Mesendoderm (in vitro differentiated cells): ENCODE results near the gene SEMA3G.

Experiments used
- DNase-seq: peaks from one replicate; pipeline ENCODE4 v3.0.0; 2013
- H2AK5ac ChIP-seq: 2 replicates; pipeline ENCODE4 v1.6.1; 2013; ENCODE audit warnings: low read length, inconsistent platforms
- H2BK120ac ChIP-seq: 2 replicates; pipeline ENCODE4 v1.6.1; 2013; ENCODE audit warnings: low read depth, mild to moderate bottlenecking, low read length, moderate library complexity, mixed read lengths
- H2BK15ac ChIP-seq: replicated peaks from 2 replicates; pipeline ENCODE4 v1.6.1; 2013; ENCODE audit warnings: low read depth, mild to moderate bottlenecking, moderate library complexity
- H2BK5ac ChIP-seq: 2 replicates; pipeline ENCODE4 v1.6.1; 2013; ENCODE audit warnings: low read length, inconsistent platforms
- H3K18ac ChIP-seq: 2 replicates; pipeline ENCODE4 v1.6.1; 2013; ENCODE audit warnings: mild to moderate bottlenecking, low read length, mixed read lengths
- H3K23ac ChIP-seq: one replicate; pipeline ENCODE4 v1.6.1; 2013; ENCODE audit warnings: low read length
- H3K27ac ChIP-seq: 2 replicates; pipeline ENCODE4 v1.5.1; 2013; ENCODE audit warnings: low read depth, mild to moderate bottlenecking, inconsistent platforms, low read length, moderate library complexity
- H3K27me3 ChIP-seq: 2 replicates; pipeline ENCODE4 v1.6.1; 2013; ENCODE audit warnings: low read length, control low read depth, mild to moderate bottlenecking, inconsistent platforms; ENCODE audit not compliant: insufficient read depth, poor library complexity
- H3K36me3 ChIP-seq: 2 replicates; pipeline ENCODE4 v1.6.1; 2013; ENCODE audit warnings: low read length, inconsistent platforms; ENCODE audit not compliant: control insufficient read depth, insufficient read depth
- H3K4ac ChIP-seq: one replicate; pipeline ENCODE4 v1.6.1; 2013; ENCODE audit warnings: low read depth, mild to moderate bottlenecking, low read length, moderate library complexity
- H3K4me1 ChIP-seq: 2 replicates; pipeline ENCODE4 v1.6.1; 2013; ENCODE audit warnings: low read depth, low read length, inconsistent platforms; ENCODE audit not compliant: control insufficient read depth
- H3K4me2 ChIP-seq: 2 replicates; pipeline ENCODE4 v1.6.1; 2013; ENCODE audit warnings: low read length
- H3K4me3 ChIP-seq: 2 replicates; pipeline ENCODE4 v1.5.1; 2013; ENCODE audit warnings: mild to moderate bottlenecking, low read length
- H3K56ac ChIP-seq: one replicate; pipeline ENCODE4 v1.6.1; 2013; ENCODE audit warnings: low read length
- H3K79me1 ChIP-seq: 2 replicates; pipeline ENCODE4 v1.6.1; 2013; ENCODE audit warnings: low read length, inconsistent platforms
- H3K79me2 ChIP-seq: 2 replicates; pipeline ENCODE4 v1.6.1; 2013; ENCODE audit warnings: mild to moderate bottlenecking, low read length; ENCODE audit not compliant: control insufficient read depth, insufficient read depth
- H3K9ac ChIP-seq: 2 replicates; pipeline ENCODE4 v1.6.1; 2013; ENCODE audit warnings: low read length, inconsistent platforms
- H4K5ac ChIP-seq: one replicate; pipeline ENCODE4 v1.6.1; 2013; ENCODE audit warnings: low read length
- H4K8ac ChIP-seq: one replicate; pipeline ENCODE4 v1.6.1; 2013; ENCODE audit warnings: low read depth, mild to moderate bottlenecking, control low read depth, low read length, moderate library complexity
- whole genome bisulfite sequencing: extraction: QIAGEN DNeasy Blood & Tissue Kit; methylation state at CpG from one replicate; pipeline ENCODE4 v1.1.7; 2013; ENCODE audit warnings: low lambda C conversion rate, missing lambda C conversion rate; ENCODE audit not compliant: insufficient coverage; ENCODE audit errors: extremely low coverage; 5-methylcytosine and 5-hydroxymethylcytosine counted together

The SEMA3G gene

GRCh38 chr3:52434491-52435115 lies 10.3 kb downstream of the SEMA3G start:
- no peaks in the 10 kb centered on the region for H3K36me3 ChIP-seq
- H3K4me2 ChIP-seq, result no peak overlapping the region
- H3K4me1 ChIP-seq, result no peaks in the 10 kb centered on the region
- H2BK120ac ChIP-seq, result no peak overlapping the region
- no peak overlapping the region for H2AK5ac ChIP-seq
- no peaks in the 10 kb centered on the region for H3K79me1 ChIP-seq
- H3K4ac ChIP-seq, result no peak overlapping the region
- H2BK5ac ChIP-seq, result no peak overlapping the region
- H3K56ac ChIP-seq, result no peak overlapping the region
- no CpG with 5 or more reads among the region's 9 CpGs for WGBS
- H3K4me3 ChIP-seq, result no peak overlapping the region
- H3K79me2 ChIP-seq, result no peaks in the 10 kb centered on the region
- no peak overlapping the region for H3K23ac ChIP-seq
- H3K18ac ChIP-seq, result no peak overlapping the region
- no peaks in the 10 kb centered on the region for H3K27me3 ChIP-seq
- H3K27ac ChIP-seq, result no peak overlapping the region
- H4K8ac ChIP-seq, result no peak overlapping the region
- DNase-seq, result no peak
- H3K9ac ChIP-seq, result no peak overlapping the region
- H2BK15ac ChIP-seq, result no peak overlapping the region
- no peak overlapping the region for H4K5ac ChIP-seq

GRCh38 chr3:52433996-52434479 lies 10.9 kb downstream of the SEMA3G start:
- Histone ChIP-seq H4K8ac (no peak overlapping the region), H3K56ac (peak overlapping the region; percentile 15), H2BK15ac (no peak overlapping the region), H3K79me2 (no peaks in the 10 kb centered on the region), H3K27ac (no peak overlapping the region), H3K27me3 (no peaks in the 10 kb centered on the region), H2BK120ac (no peak overlapping the region), H3K36me3 (no peaks in the 10 kb centered on the region), H3K4me1 (no peaks in the 10 kb centered on the region), H4K5ac (no peak overlapping the region), H3K9ac (no peak overlapping the region), H3K4me3 (no peak overlapping the region), H3K18ac (no peak overlapping the region), H3K23ac (no peak overlapping the region), H3K4me2 (no peak overlapping the region), H3K79me1 (no peaks in the 10 kb centered on the region), H2AK5ac (no peak overlapping the region), H3K4ac (no peak overlapping the region), H2BK5ac (no peak overlapping the region)
- DNase-seq, result no peak
- WGBS, result no CpG with 5 or more reads among the region's 6 CpGs

GRCh38 chr3:52433328-52433995 lies 11.4 kb downstream of the SEMA3G start:
- H3K18ac ChIP-seq, result no peak overlapping the region
- no peak overlapping the region for H4K5ac ChIP-seq
- H3K27ac ChIP-seq, result no peak overlapping the region
- no peak overlapping the region for H3K4me2 ChIP-seq
- no peak overlapping the region for H2BK15ac ChIP-seq
- H4K8ac ChIP-seq, result no peak overlapping the region
- H2AK5ac ChIP-seq, result no peak overlapping the region
- H3K9ac ChIP-seq, result no peak overlapping the region
- peak overlapping the region; percentile 15 for H3K56ac ChIP-seq
- no peaks in the 10 kb centered on the region for H3K27me3 ChIP-seq
- H3K79me1 ChIP-seq, result no peaks in the 10 kb centered on the region
- H3K4me1 ChIP-seq, result no peaks in the 10 kb centered on the region
- no peak overlapping the region for H2BK120ac ChIP-seq
- no peak overlapping the region for H3K4ac ChIP-seq
- no peak overlapping the region for H3K4me3 ChIP-seq
- DNase-seq, result no peak
- H3K23ac ChIP-seq, result no peak overlapping the region
- no peaks in the 10 kb centered on the region for H3K79me2 ChIP-seq
- H2BK5ac ChIP-seq, result no peak overlapping the region
- no CpG with 5 or more reads among the region's 10 CpGs for WGBS
- H3K36me3 ChIP-seq, result no peaks in the 10 kb centered on the region

GRCh38 chr3:52432691-52433141 lies 12.2 kb downstream of the SEMA3G start:
- no peak overlapping the region for H4K5ac ChIP-seq

GRCh38 chr3:52432225-52432624 lies 12.7 kb downstream of the SEMA3G start:
- Histone ChIP-seq H3K4me2 (no peak overlapping the region), H2BK120ac (no peak overlapping the region), H3K23ac (peak overlapping the region; percentile 66), H3K56ac (no peak overlapping the region), H2AK5ac (no peak overlapping the region), H3K27me3 (no peaks in the 10 kb centered on the region), H3K9ac (no peak overlapping the region), H3K36me3 (no peaks in the 10 kb centered on the region), H3K27ac (no peak overlapping the region), H3K18ac (no peak overlapping the region), H4K5ac (no peak overlapping the region), H3K4me1 (no peaks in the 10 kb centered on the region), H2BK5ac (no peak overlapping the region), H4K8ac (no peak overlapping the region), H3K79me2 (no peaks in the 10 kb centered on the region), H2BK15ac (no peak overlapping the region), H3K4me3 (no peak overlapping the region), H3K4ac (no peak overlapping the region), H3K79me1 (no peaks in the 10 kb centered on the region)
- WGBS, result no CpG with 5 or more reads among the region's 6 CpGs
- DNase-seq, result no peak

More at GRCh38 chr3:52432691-52433141, 12.2 kb downstream of the SEMA3G start:
- Histone ChIP-seq H2BK15ac (no peak overlapping the region), H3K9ac (no peak overlapping the region), H3K79me1 (no peaks in the 10 kb centered on the region), H3K4me3 (no peak overlapping the region), H3K36me3 (no peaks in the 10 kb centered on the region), H3K4me1 (no peaks in the 10 kb centered on the region), H3K4ac (no peak overlapping the region), H2AK5ac (no peak overlapping the region), H4K8ac (no peak overlapping the region), H3K27ac (no peak overlapping the region), H2BK120ac (no peak overlapping the region), H3K56ac (no peak overlapping the region), H3K27me3 (no peaks in the 10 kb centered on the region), H3K23ac (no peak overlapping the region), H3K18ac (no peak overlapping the region), H3K4me2 (no peak overlapping the region), H2BK5ac (no peak overlapping the region), H3K79me2 (no peaks in the 10 kb centered on the region)
- no peak for DNase-seq
- WGBS, result no CpG with 5 or more reads among the region's 4 CpGs
